Activated CD8-positive, alpha-beta T cell treated with anti-CD3 and anti-CD28 coated beads for 36 hours (primary cell): ENCODE results near the gene LEMD2. TPM values are rescaled to one million over a fixed set of nuclear protein-coding genes. Genes with fewer than 3 reads are reported as not detected.

Experiments used
- ATAC-seq: fragments of 200-7000 bp; cut with Tn5 transposase; one replicate; pipeline ENCODE4 v1.10.0; 2021; ENCODE audit warnings: mild to moderate bottlenecking, moderate library complexity
- CTCF ChIA-PET: fragments of 350-600 bp; sonication (Branson Sonifier 250); formaldehyde crosslinking; loops from one replicate; lab custom pipeline; 2021; ENCODE audit warnings: antibody characterized with exemption; lab: Charles Lee
- POLR2A ChIA-PET: fragments of 350-600 bp; sonication (Branson Sonifier 250); formaldehyde crosslinking; loops from one replicate; lab custom pipeline; 2021; ENCODE audit warnings: antibody characterized with exemption; lab: Charles Lee
- DNase-seq: peaks from one replicate; pipeline ENCODE4 v3.0.0-alpha.2; 2020
- H3K27ac Mint-ChIP-seq: one replicate; pipeline ENCODE4 v1.8.0; 2021; ENCODE audit warnings: mild to moderate bottlenecking, mixed read lengths
- H3K27me3 Mint-ChIP-seq: one replicate; pipeline ENCODE4 v1.8.0; 2021; ENCODE audit warnings: mixed read lengths
- H3K36me3 Mint-ChIP-seq: one replicate; pipeline ENCODE4 v1.8.0; 2021; ENCODE audit warnings: low read depth, mixed read lengths
- H3K4me1 Mint-ChIP-seq: one replicate; pipeline ENCODE4 v1.8.0; 2021; ENCODE audit warnings: low read depth, mixed read lengths
- H3K4me3 Mint-ChIP-seq: one replicate; pipeline ENCODE4 v1.8.0; 2021; ENCODE audit warnings: mild to moderate bottlenecking, moderate library complexity, mixed read lengths
- H3K9me3 Mint-ChIP-seq: one replicate; pipeline ENCODE4 v1.8.0; 2021; ENCODE audit warnings: mixed read lengths
- CTCF ChIP-seq: fragments of 200-600 bp; IDR thresholded peaks from one replicate; pipeline ENCODE4 v1.8.0; 2022; ENCODE audit warnings: antibody characterized with exemption, mild to moderate bottlenecking
- intact Hi-C: fragments of 100-400 bp; cut with micrococcal nuclease; formaldehyde crosslinking; loops from one replicate; pipeline ENCODE4 v1.10.0; 2022
- total RNA-seq, 2 experiments: library from RNA; stranded (reverse); gene quantifications; one replicate each; pipeline ENCODE4 v1.2.3, GENCODE V29; 2021

Gene LEMD2
- total RNA-seq, 2 experiments from 2014 or later = 40.1 to 41.5 TPM

GRCh38 chr6:33772902-33773472 lies 15.9 kb downstream of the LEMD2 start:
- no peak for DNase-seq
- H3K27me3 Mint-ChIP-seq = peaks cover 7% of the 10 kb centered on the region
- H3K36me3 Mint-ChIP-seq = peaks cover 23% of the 10 kb centered on the region
- ChIA-PET CTCF (interaction anchor here (0.7 to 9.0 kb wide), 7 partner anchors 9 to 381 kb away, joined by 3 to 132 read pairs (median 16); partner anchors contain the start of genes IP6K3, LEMD2 and UQCC2), POLR2A (interaction anchor here (0.9 to 1.3 kb wide), 2 partner anchors 30 to 85 kb away, joined by 3 read pairs; no protein-coding TSS in a partner anchor)
- H3K4me1 Mint-ChIP-seq = peaks cover 9% of the 10 kb centered on the region
- TF ChIP-seq CTCF = no peak
- no peak for ATAC-seq
- intact Hi-C loops = loop anchor here (5.0 kb wide), 1 partner anchor 254 kb away; no protein-coding TSS in a partner anchor
- H3K4me3 Mint-ChIP-seq = no peak overlapping the region
- no peak overlapping the region for H3K27ac Mint-ChIP-seq
- no peaks in the 10 kb centered on the region for H3K9me3 Mint-ChIP-seq

GRCh38 chr6:33772082-33772830 lies 16.7 kb downstream of the LEMD2 start:
- intact Hi-C loops = loop anchor here (5.0 kb wide), 1 partner anchor 255 kb away; no protein-coding TSS in a partner anchor
- ChIA-PET CTCF (interaction anchor here (0.7 to 9.0 kb wide), 31 partner anchors 9 to 383 kb away, joined by 3 to 132 read pairs (median 5); partner anchors contain the start of genes BAK1, IP6K3, LEMD2 and UQCC2), POLR2A (interaction anchor here (0.9 to 1.6 kb wide), 3 partner anchors 29 to 85 kb away, joined by 3 read pairs; partner anchors contain the start of gene UQCC2)
- H3K9me3 Mint-ChIP-seq = no peaks in the 10 kb centered on the region
- ATAC-seq = no peak
- H3K4me1 Mint-ChIP-seq = peaks cover 9% of the 10 kb centered on the region
- H3K4me3 Mint-ChIP-seq = no peak overlapping the region
- no peak for DNase-seq
- H3K27me3 Mint-ChIP-seq = peaks cover 7% of the 10 kb centered on the region
- no peak for TF ChIP-seq CTCF
- peaks cover 19% of the 10 kb centered on the region for H3K36me3 Mint-ChIP-seq
- no peak overlapping the region for H3K27ac Mint-ChIP-seq

GRCh38 chr6:33771146-33772081 lies 17.5 kb downstream of the LEMD2 start:
- H3K4me3 Mint-ChIP-seq = no peak overlapping the region

GRCh38 chr6:33770833-33771145 lies 18.1 kb downstream of the LEMD2 start:
- Mint-ChIP-seq H3K4me1 (peaks cover 9% of the 10 kb centered on the region), H3K4me3 (no peak overlapping the region), H3K36me3 (peaks cover 9% of the 10 kb centered on the region), H3K9me3 (no peaks in the 10 kb centered on the region), H3K27ac (no peak overlapping the region), H3K27me3 (peaks cover 11% of the 10 kb centered on the region)
- no peak for DNase-seq
- ATAC-seq = no peak
- intact Hi-C loops = loop anchor here (5.0 kb wide), 1 partner anchor 257 kb away; no protein-coding TSS in a partner anchor
- TF ChIP-seq CTCF = no peak
- ChIA-PET CTCF (interaction anchor here (0.6 to 9.0 kb wide), 54 partner anchors 10 to 427 kb away, joined by 3 to 132 read pairs (median 4); partner anchors contain the start of genes IP6K3, LEMD2 and UQCC2), POLR2A (interaction anchor here (0.6 to 1.6 kb wide), 5 partner anchors 9 to 254 kb away, joined by 3 read pairs; partner anchors contain the start of gene UQCC2)

More at GRCh38 chr6:33771146-33772081, 17.5 kb downstream of the LEMD2 start:
- Mint-ChIP-seq H3K9me3 (no peaks in the 10 kb centered on the region), H3K27me3 (peaks cover 10% of the 10 kb centered on the region), H3K4me1 (peaks cover 9% of the 10 kb centered on the region), H3K27ac (no peak overlapping the region), H3K36me3 (peaks cover 15% of the 10 kb centered on the region)
- ATAC-seq (peak; percentile 78), DNase-seq (peak; percentile 70)
- ChIA-PET CTCF (interaction anchor here (0.6 to 9.0 kb wide), 55 partner anchors 10 to 427 kb away, joined by 3 to 132 read pairs (median 4); partner anchors contain the start of genes BAK1, IP6K3, LEMD2 and UQCC2), POLR2A (interaction anchor here (0.6 to 1.6 kb wide), 5 partner anchors 9 to 253 kb away, joined by 3 read pairs; partner anchors contain the start of gene UQCC2)
- intact Hi-C loops = loop anchor here (5.0 kb wide), 1 partner anchor 256 kb away; no protein-coding TSS in a partner anchor
- peak; percentile 97 for TF ChIP-seq CTCF
